Astrocyte of the hippocampus (primary cell): ENCODE measurements around the gene MIB1.
"Not testable (repeated sequence)": the region's sequence is repeated elsewhere in the genome, so short reads cannot be mapped to it uniquely, and the experiment has no call there.

Experiments used
- DNase-seq: peaks from one replicate; pipeline ENCODE4 v3.0.0; 2011; ENCODE audit warnings: low read depth, low spot score

The MIB1 gene

GRCh38 chr18:21743166-21743832 lies 2.7 kb downstream of the MIB1 start:
- no peak for DNase-seq

- no peak for DNase-seq
These were observed 4.6 kb downstream of the MIB1 start for GRCh38 chr18:21745231-21745630.

GRCh38 chr18:21747268-21747667 lies 6.7 kb downstream of the MIB1 start:
- no peak for DNase-seq

- DNase-seq, result no peak
These were observed 7.4 kb downstream of the MIB1 start for GRCh38 chr18:21747764-21748693.

GRCh38 chr18:21757833-21758232 lies 17.2 kb downstream of the MIB1 start:
- no peak for DNase-seq

- no peak for DNase-seq
These were observed 19.2 kb downstream of the MIB1 start for GRCh38 chr18:21759836-21760235.

GRCh38 chr18:21760321-21760720 lies 19.7 kb downstream of the MIB1 start:
- peak; percentile 44 for DNase-seq

- no peak for DNase-seq
These were observed 21.0 kb downstream of the MIB1 start for GRCh38 chr18:21761471-21762115.

GRCh38 chr18:21762181-21762772 lies 21.7 kb downstream of the MIB1 start:
- DNase-seq, result no peak

GRCh38 chr18:21763846-21764646 lies 23.5 kb downstream of the MIB1 start:
- no peak for DNase-seq

GRCh38 chr18:21769206-21769605 lies 28.6 kb downstream of the MIB1 start:
- DNase-seq, result peak; percentile 34

GRCh38 chr18:21774722-21775121 lies 34.1 kb downstream of the MIB1 start:
- DNase-seq, result no peak

GRCh38 chr18:21777814-21778213 lies 37.2 kb downstream of the MIB1 start:
- no peak for DNase-seq

- DNase-seq, result no peak
These were observed 45.9 kb downstream of the MIB1 start for GRCh38 chr18:21786526-21786925.

- DNase-seq, result not testable (repeated sequence)
These were observed 55.5 kb downstream of the MIB1 start for GRCh38 chr18:21796089-21796488.

- DNase-seq, result no peak
These were observed 57.5 kb downstream of the MIB1 start for GRCh38 chr18:21798126-21798525.

GRCh38 chr18:21799721-21800120 lies 59.1 kb downstream of the MIB1 start:
- DNase-seq, result no peak

GRCh38 chr18:21803495-21803894 lies 62.9 kb downstream of the MIB1 start:
- no peak for DNase-seq

- DNase-seq, result peak; percentile 62
These were observed 65.3 kb downstream of the MIB1 start for GRCh38 chr18:21805771-21806366.

GRCh38 chr18:21808185-21808584 lies 67.6 kb downstream of the MIB1 start:
- no peak for DNase-seq

GRCh38 chr18:21809725-21810124 lies 69.1 kb downstream of the MIB1 start:
- no peak for DNase-seq
